ENCODE results near the gene DDX10. TPM values are rescaled to one million over a fixed set of nuclear protein-coding genes. Genes with fewer than 3 reads are reported as not detected.

Gene DDX10
- total RNA-seq, 1 experiment from 2014 or later: 48.3 TPM

- Histone ChIP-seq H3K27ac (ENCODE audit: insufficient read length, low read depth, low read length) (no peak overlapping the region), H2BK5ac (ENCODE audit: insufficient read length, low read length) (no peak overlapping the region), H2BK20ac (ENCODE audit: low read depth, low read length, poor library complexity, severe bottlenecking) (no peak overlapping the region), H4K5ac (ENCODE audit: insufficient read length, low read depth, low read length) (no peak overlapping the region), H4K20me1 (ENCODE audit: control insufficient read depth, insufficient read depth, insufficient read length) (no peaks in the 10 kb centered on the region), H4K8ac (replicated peaks; ENCODE audit: insufficient read length, low read depth, low read length) (no peak overlapping the region), H2BK120ac (ENCODE audit: low read depth, low read length, poor library complexity, severe bottlenecking) (no peak overlapping the region), H3K79me2 (ENCODE audit: insufficient read depth, low read length) (no peaks in the 10 kb centered on the region), H3K79me1 (ENCODE audit: insufficient read depth, low read depth, low read length, poor library complexity, severe bottlenecking) (no peaks in the 10 kb centered on the region), H3K9me3 (ENCODE audit: control insufficient read depth, low read depth, low read length) (no peaks in the 10 kb centered on the region), H3K4me1 (ENCODE audit: insufficient read depth, low read length) (peaks cover 4% of the 10 kb centered on the region; the same call in 1 of the 2 replicates), H3K14ac (ENCODE audit: insufficient read depth, low read length) (no peak overlapping the region), H3K56ac (ENCODE audit: insufficient read length, low read depth, low read length) (no peak overlapping the region), H3K4ac (ENCODE audit: low read depth, low read length) (no peak overlapping the region), H2AFZ (ENCODE audit: low read length) (no peak overlapping the region), H3K23me2 (ENCODE audit: insufficient read length, low read depth, low read length, poor library complexity, severe bottlenecking) (no peaks in the 10 kb centered on the region), H3K27me3 (ENCODE audit: insufficient read depth, low read length) (no peaks in the 10 kb centered on the region), H3K23ac (ENCODE audit: insufficient read length, low read depth, low read length) (no peak overlapping the region), H4K91ac (ENCODE audit: insufficient read length, low read depth, low read length) (no peak overlapping the region), H2BK15ac (ENCODE audit: low read depth, low read length) (no peak overlapping the region), H3T11ph (ENCODE audit: low read length) (no peak overlapping the region), H2AK5ac (ENCODE audit: insufficient read length, low read length) (no peak overlapping the region), H3K4me2 (ENCODE audit: insufficient read depth, insufficient read length, low read length) (no peak overlapping the region), H2BK12ac (ENCODE audit: insufficient read length, low read depth, low read length) (no peak overlapping the region), H3K9ac (ENCODE audit: extremely low read depth, insufficient read length, low read length) (no peak overlapping the region), H3K18ac (ENCODE audit: insufficient read length, low read depth, low read length) (no peak overlapping the region)
- H3K27ac Mint-ChIP-seq: no peak overlapping the region
- H3K4me3 Mint-ChIP-seq: no peak overlapping the region
- DNase-seq: no peak
- no peaks in the 10 kb centered on the region for H3K27me3 Mint-ChIP-seq (ENCODE audit: low read depth)
- no peak for TF ChIP-seq CTCF (conservative IDR thresholded peaks at IDR 0.05)
- WGBS (ENCODE audit: extremely low coverage, insufficient read length, low lambda C conversion rate): no CpG with 5 or more reads among the region's 2 CpGs
- H3K36me3 Mint-ChIP-seq (ENCODE audit: insufficient read depth in 1 of 3, low read depth in 3 of 3): peaks cover 0 to 3% (median 0%) of the 10 kb centered on the region in 3 experiments; a peak in 2 of 7 replicates
- peaks cover 9% of the 10 kb centered on the region in 2 experiments for H3K4me1 Mint-ChIP-seq
- no peaks in the 10 kb centered on the region for H3K9me3 Mint-ChIP-seq
Measured at GRCh38 chr11:108915666-108916065, 250.8 kb downstream of the DDX10 start.
